ENCODE results near the gene PLA1A. TPM values are rescaled to one million over a fixed set of nuclear protein-coding genes. Genes with fewer than 3 reads are reported as not detected.
A peak's percentile ranks its signal among the peaks of the same experiment; 100 is the strongest.

PLA1A gene
- total RNA-seq, 1 donor from 2014 or later = 2.8 TPM

DNA sequence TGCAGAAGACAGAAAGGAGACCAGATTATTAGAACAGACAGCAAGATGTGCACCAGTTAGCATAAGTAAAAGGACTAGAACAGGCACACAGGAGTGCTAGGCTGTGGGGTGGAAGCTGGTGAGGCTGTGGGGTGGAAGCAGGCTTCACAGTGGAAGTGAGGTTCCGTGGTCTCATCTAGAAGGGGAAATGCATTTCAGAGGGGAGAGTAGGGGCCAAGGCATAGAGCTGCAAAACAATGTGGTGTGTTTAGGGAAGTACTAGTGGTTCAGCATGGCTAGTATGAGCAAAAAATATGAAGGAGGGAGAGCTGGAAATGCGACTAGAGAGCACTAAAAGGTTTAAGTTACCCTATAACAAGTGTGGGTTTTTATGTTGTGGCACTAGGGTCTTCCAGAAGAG lies 56.2 kb downstream of the PLA1A start:
- Histone ChIP-seq H3K9me3 (replicated peaks) (no peaks in the 10 kb centered on the region), H3K36me3 (peaks cover 59% of the 10 kb centered on the region), H3K4me3 (peak overlapping the region; percentile 71), H3K4me1 (peaks cover 74% of the 10 kb centered on the region), H3K27ac (replicated peaks) (peak overlapping the region; percentile 94), H3K27me3 (ENCODE audit: low read depth) (no peaks in the 10 kb centered on the region)
- TF ChIP-seq CTCF (IDR thresholded peaks at IDR 0.05; ENCODE audit: borderline replicate concordance) = no peak
- DNase-seq = no peak
- intact Hi-C loops (cut with micrococcal nuclease) = no loop called here

GRCh38 chr3:119657887-119658702 lies 60.4 kb downstream of the PLA1A start:
- H3K27ac ChIP-seq (replicated peaks) = peak overlapping the region; percentile 94
- peaks cover 70% of the 10 kb centered on the region for H3K4me1 ChIP-seq
- TF ChIP-seq CTCF (IDR thresholded peaks at IDR 0.05; ENCODE audit: borderline replicate concordance) = no peak
- H3K36me3 ChIP-seq = peaks cover 56% of the 10 kb centered on the region
- intact Hi-C loops (cut with micrococcal nuclease) = no loop called here
- no peak for DNase-seq
- no peaks in the 10 kb centered on the region for H3K9me3 ChIP-seq (replicated peaks)
- peak overlapping the region; percentile 71 for H3K4me3 ChIP-seq
- no peaks in the 10 kb centered on the region for H3K27me3 ChIP-seq (ENCODE audit: low read depth)

DNA sequence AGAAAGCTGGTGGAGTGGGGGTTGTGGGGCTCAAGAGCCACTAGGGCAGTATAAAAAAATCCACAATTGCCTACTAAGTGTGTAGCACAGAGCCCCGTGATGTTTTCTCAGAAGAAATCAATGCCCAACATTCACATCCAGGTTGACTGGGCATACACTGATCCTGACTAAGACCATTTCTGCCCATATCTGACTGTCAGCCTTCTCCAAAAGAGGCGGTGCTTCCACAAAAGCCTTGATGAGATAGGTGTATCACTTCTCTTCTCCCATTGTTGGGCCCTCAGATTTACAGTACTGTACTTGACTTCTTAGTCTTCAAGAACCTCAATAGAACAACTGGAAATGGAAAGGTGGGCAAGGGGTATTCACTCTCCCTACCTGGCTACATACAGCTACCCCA lies 61.3 kb downstream of the PLA1A start:
- intact Hi-C loops (cut with micrococcal nuclease) = no loop called here
- no peak for DNase-seq

GRCh38 chr3:119659606-119660291 lies 62.1 kb downstream of the PLA1A start:
- DNase-seq = no peak
- Histone ChIP-seq H3K4me3 (peak overlapping the region; percentile 71), H3K9me3 (replicated peaks) (no peaks in the 10 kb centered on the region), H3K36me3 (peaks cover 43% of the 10 kb centered on the region), H3K27me3 (ENCODE audit: low read depth) (no peaks in the 10 kb centered on the region), H3K27ac (replicated peaks) (peak overlapping the region; percentile 94), H3K4me1 (peaks cover 69% of the 10 kb centered on the region)
- TF ChIP-seq CTCF (IDR thresholded peaks at IDR 0.05; ENCODE audit: borderline replicate concordance) = no peak
- intact Hi-C loops (cut with micrococcal nuclease) = no loop called here

More for the DNA sequence above, 61.3 kb downstream of the PLA1A start:
- peak overlapping the region; percentile 94 for H3K27ac ChIP-seq (replicated peaks)
- peak overlapping the region; percentile 71 for H3K4me3 ChIP-seq
- no peaks in the 10 kb centered on the region for H3K27me3 ChIP-seq (ENCODE audit: low read depth)
- no peaks in the 10 kb centered on the region for H3K9me3 ChIP-seq (replicated peaks)
- no peak for TF ChIP-seq CTCF (IDR thresholded peaks at IDR 0.05; ENCODE audit: borderline replicate concordance)
- peaks cover 70% of the 10 kb centered on the region for H3K4me1 ChIP-seq
- H3K36me3 ChIP-seq = peaks cover 51% of the 10 kb centered on the region

DNA sequence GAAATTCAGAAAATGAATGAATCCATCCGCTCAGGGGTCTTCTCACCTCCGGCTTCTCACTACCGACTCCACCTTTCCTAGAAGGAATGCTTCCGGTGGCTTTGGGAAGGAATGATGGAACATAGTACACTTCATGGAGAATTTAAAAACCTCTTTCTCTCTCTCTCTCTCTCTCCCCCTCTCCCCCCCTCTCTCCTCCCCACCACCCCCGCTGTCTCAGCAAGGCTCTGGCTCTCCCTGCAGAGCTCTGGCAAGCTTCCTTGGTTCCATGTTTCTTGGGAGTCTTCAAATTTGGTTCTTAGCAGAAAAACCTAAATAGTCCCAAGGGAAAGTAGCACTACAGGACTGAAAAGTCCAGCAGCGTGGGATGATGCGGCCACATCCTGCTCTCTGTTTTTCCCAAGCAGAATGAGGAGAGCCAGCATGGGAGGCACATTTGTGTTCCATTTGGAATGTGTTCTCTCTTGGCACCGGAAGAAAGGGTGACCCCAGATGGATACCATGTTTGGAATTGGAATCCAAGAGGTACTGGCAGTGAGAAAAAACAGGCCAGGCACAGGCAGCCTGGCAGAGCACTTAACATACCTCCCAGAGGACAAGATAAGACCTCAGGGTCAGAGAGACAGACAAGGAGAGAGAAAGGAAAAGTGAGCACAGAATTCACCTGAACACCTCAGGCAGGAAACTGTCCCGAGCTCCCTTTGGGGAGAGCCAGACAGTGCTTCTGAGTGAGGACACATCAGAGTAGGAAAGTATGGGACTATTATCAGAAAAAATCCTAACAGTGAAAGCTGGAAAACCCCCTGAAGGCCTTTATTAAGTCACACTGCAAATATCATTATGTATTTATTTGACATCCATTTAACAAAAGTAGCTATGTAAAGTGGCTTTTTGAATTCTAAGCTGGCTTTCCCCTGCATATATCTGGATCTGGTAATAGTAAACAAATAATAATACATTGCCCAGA lies 63.1 kb downstream of the PLA1A start, which contains the start of gene POPDC2:
Gene POPDC2 (minus strand): TSS at position 116 of the 967 bp plus-strand sequence. CDS start 166 bp downstream, outside the sequence.
- intact Hi-C loops (cut with micrococcal nuclease) = no loop called here
- no peaks in the 10 kb centered on the region for H3K9me3 ChIP-seq (replicated peaks)
- peak within 1 kb of the TSS; percentile 94 for H3K27ac ChIP-seq (replicated peaks)
- TF ChIP-seq CTCF (IDR thresholded peaks at IDR 0.05; ENCODE audit: borderline replicate concordance) = no peak
- no peaks in the 10 kb centered on the region for H3K27me3 ChIP-seq (ENCODE audit: low read depth)
- peak within 1 kb of the TSS; percentile 71 for H3K4me3 ChIP-seq
- DNase-seq = peak; percentile 32
- H3K4me1 ChIP-seq = peaks cover 72% of the 10 kb centered on the region
- H3K36me3 ChIP-seq = peaks cover 35% of the 10 kb centered on the region

All from left ventricle myocardium inferior (tissue), 1 donor.